ENCODE data around the gene VLDLR. TPM values are rescaled to one million over a fixed set of nuclear protein-coding genes. Genes with fewer than 3 reads are reported as not detected.

Gene VLDLR
- total RNA-seq = 8.3 and 19.8 TPM in 2 replicates

DNA sequence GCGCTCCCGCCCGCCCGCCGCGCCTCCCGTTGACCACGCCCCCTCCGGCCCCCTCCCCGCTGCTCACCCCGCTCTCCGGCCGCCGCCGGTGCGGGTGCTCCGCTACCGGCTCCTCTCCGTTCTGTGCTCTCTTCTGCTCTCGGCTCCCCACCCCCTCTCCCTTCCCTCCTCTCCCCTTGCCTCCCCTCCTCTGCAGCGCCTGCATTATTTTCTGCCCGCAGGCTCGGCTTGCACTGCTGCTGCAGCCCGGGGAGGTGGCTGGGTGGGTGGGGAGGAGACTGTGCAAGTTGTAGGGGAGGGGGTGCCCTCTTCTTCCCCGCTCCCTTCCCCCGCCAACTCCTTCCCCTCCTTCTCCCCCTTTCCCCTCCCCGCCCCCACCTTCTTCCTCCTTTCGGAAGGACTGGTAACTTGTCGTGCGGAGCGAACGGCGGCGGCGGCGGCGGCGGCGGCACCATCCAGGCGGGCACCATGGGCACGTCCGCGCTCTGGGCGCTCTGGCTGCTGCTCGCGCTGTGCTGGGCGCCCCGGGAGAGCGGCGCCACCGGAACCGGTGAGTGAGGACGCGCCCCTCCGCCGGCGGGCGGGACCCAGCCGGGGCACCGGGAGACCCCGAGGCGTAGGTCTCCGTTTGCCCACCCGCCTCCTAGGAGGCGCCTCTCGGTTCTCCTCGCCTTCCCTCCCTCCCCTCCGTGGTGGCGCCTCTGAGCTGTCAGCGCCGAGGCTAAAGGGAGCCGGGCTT lies at the start of gene VLDLR:
Gene VLDLR (plus strand): TSS at position 66 of the 739 bp plus-strand sequence. CDS start 403 bp downstream, at position 469.

Other genes starting within 250 kb of the VLDLR start
- not detected in 2 replicates for gene KCNV2, start 95.7 kb downstream of the VLDLR start, total RNA-seq
- gene PUM3, start 222.3 kb downstream of the VLDLR start, total RNA-seq = 44.1 and 54.7 TPM in 2 replicates